GM18520 (cell line): Measurements from ENCODE around the gene MCF2L.
"Not testable (repeated sequence)": the region's sequence is repeated elsewhere in the genome, so short reads cannot be mapped to it uniquely, and the experiment has no call there.

Experiments
- ATAC-seq: cut with Tn5 transposase; IDR thresholded peaks from one replicate; pipeline ENCODE4 v1.9.1; 2021; ENCODE audit not compliant: unreplicated experiment

Gene MCF2L

DNA sequence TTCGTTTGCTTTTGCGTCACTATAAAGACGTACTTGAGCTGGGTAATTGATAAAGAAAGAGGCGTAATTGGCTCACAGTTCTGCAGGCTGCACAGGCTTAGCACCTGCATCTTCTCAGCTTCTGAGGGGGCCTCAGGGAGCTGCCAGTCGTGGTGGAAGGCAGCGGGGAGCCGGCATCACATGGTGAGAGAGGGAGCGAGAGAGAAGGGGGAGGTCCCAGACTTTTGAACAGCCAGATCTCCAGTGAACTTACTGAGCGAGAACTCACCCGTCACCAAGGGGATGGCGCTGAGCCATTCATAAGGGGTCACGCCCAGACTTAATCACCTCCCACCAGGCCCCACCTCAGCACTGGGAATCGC lies 77.8 kb downstream of the MCF2L start:
- no peak for ATAC-seq

DNA sequence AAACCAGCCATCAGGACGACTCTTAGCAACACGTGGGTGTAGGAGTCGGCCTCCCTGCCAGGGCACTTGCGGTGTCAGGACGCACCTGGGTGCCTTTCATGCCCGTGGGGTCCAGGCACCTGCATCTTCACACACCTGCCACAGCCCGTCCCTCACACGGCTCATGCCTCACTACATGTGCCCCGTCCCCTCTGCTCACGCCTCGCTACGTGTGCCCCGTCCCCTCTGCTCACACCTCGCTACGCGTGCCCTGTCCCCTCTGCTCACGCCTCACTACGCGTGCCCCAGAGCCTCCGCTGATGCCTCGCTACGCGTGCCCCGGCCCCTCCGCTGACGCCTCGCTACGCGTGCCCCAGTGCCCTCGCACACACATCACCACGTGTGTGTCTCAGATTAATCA lies 78.6 kb downstream of the MCF2L start:
- no peak for ATAC-seq

GRCh38 chr13:113048766-113049165 lies 79.8 kb downstream of the MCF2L start:
- no peak for ATAC-seq

DNA sequence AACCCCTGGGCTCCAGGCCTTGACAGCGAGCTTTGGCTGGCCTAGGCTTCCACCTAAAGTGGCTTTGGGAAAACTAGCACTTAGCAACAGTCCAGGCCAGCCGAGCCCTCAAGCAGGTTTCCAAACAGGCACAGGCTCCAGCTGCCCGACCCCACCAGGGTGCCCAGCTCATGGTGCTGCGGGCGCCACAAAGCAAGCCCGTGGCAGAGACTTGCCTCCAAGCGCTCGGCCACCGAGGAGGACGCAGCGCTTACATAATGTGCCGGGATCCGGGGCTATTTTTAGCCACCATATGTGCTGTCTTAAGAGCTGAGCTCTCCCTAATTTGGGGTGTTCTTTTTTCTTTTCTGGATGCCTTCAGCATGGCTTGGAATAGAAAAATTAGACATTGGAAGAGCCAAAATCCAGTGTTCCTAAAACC lies 80.5 kb downstream of the MCF2L start:
- no peak for ATAC-seq

DNA sequence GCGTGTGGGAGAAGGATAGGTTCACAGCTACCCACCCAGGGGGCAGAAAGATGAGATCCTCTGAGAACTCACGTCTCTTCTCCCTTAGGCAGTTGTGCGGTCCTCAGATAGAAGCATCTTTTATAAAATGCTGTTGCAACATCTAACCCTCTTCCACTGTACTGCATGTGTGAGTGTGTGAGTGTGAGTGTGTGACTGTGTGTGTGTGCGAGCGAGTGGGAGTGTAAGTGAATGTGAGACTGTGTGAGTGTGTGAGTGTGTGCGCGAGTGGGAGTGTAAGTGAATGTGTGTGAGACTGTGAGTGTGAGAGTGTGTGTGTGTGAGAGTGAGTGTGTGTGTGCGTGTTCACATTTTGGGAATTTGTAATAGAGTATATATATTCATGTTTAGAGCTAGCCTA lies 81.0 kb downstream of the MCF2L start:
- ATAC-seq = no peak

GRCh38 chr13:113050734-113051431 lies 81.9 kb downstream of the MCF2L start:
- no peak for ATAC-seq

- ATAC-seq = no peak
Observed at GRCh38 chr13:113051641-113052040, 82.6 kb downstream of the MCF2L start.

- ATAC-seq = no peak
Observed at GRCh38 chr13:113052206-113052605, 83.2 kb downstream of the MCF2L start.

DNA sequence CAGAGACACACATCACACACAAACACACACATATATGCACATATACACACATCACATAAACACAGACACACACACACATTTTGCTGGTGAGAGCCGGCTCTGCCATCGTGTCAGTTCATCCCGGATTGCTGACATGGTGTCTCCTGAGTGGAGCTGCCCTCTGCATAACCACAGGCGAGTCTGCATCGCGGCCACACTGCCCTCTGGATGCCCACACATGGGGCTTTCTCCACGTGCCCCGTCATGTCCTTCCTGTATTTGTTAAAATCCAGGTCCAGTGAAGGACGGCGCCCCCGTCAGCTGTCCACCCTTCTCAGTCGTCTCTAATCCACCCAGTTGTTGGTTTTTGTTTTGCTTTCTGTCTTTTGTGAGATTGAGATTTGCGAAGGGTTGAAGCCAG lies 84.0 kb downstream of the MCF2L start:
- ATAC-seq = no peak

DNA sequence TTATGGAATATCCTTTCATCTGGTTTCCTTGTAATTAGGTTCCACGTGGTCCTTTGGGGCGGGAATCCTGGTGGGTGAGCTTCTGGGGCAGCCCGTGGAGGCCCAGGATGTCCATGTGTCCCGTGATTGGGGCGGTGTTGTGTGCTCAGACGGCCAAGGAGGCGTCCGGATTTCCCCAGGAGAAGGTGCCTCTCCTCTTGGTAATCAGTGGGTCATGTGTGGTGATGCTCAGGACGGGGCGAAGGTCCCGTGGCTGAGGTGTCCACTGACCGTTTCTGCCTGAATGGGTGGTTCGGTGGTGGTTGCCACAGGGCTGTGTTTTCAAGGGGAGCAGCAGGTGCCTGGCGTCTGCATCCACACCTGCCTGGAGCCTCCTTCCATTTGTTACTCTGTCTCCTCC lies 84.4 kb downstream of the MCF2L start:
- no peak for ATAC-seq

DNA sequence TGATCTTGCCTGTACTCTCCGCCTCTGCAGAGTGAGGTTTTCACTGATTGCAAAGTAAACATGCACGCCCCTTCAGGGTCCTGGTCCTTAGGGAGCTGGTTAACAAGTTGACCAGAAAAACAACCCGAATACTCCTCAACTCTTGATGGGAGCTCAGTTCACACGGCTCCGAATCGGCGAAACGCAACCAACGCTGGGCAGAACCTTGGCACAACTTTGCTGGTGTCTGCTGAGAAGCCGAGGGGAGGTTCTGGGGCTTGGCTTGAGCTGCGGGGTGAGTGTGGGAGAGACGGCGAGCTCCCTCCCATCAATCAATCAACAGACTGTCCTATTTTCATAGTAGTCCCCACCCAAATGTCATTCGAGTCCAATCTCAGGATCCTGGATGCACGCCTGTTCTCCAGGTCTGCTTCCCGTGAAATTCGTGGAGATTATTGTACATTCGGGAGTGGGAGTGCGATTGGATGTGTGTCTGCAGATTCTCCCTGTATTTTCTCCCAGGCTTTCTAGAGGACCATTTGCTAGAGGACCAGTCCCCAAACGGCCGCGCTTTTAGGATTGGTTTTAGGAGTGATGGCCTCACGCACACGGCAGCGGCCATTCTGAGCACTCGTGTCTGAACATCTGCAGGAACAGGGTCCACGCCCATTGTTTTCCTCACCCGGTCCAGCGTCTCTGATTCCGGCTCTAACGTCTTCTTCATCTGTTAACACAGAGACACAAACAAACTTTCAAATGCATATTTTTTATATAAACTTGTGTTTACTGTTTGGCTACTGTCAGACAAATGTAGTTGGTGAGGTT lies 85.0 kb downstream of the MCF2L start:
- ATAC-seq = no peak

DNA sequence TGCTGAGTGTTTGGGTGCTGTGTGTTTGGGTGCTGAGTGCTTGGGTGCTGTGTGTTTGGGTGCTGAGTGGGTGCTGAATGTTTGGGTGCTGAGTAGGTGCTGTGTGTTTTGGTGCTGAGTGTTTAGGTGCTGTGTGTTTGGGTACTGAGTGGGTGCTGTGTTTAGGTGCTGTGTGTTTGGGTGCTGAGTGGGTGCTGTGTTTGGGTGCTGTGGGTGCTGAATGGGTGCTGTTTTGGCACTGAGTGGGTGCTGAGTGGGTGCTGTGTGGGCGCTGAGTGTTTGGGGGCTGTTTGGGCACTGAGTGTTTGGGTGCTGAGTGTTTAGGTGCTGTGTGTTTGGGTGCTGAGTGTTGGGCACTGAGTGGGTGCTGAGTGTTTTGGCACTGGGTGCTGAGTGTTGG lies 88.1 kb downstream of the MCF2L start:
- no peak for ATAC-seq

- ATAC-seq = not testable (repeated sequence)
Observed at GRCh38 chr13:113057559-113057958, 88.5 kb downstream of the MCF2L start.

DNA sequence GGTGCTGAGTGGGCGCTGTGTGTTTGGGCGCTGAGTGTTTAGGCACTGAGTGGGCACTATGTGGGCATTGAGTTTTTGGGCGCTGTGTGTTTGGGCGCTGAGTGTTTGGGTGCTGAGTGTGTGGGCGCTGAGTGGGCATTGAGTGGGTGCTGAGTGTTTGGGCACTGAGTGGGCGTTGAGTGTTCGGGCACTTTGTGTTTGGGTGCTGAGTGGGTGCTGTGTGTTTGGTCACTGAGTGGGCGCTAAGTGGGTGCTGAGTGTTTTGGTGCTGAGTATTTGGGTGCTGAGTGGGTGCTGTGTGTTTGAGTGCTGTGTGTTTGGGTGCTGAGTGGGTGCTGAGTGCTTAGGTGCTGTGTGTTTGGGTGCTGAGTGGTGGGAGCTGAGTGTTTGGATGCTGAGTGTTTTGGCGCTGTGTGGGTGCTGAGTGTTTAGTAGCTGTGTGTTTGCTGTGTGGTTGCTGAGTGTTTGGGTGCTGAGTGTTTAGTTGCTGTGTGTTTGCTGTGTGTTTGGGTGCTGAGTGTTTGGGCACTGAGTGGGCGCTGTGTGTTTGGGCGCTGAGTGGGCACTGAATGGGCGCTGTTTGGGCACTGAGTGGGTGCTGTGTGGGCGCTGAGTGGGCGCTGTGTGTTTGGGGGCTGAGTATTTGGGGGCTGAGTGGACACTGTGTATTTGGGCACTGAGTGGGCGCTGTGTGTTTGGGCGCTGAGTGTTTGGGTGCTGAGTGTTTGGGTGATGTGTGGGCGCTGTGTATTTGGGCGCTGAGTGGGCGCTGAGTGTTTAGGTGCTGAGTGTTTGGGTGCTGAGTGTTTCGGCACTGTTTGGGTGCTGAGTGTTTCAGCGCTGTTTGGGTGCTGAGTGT lies 89.3 kb downstream of the MCF2L start:
- no peak for ATAC-seq

DNA sequence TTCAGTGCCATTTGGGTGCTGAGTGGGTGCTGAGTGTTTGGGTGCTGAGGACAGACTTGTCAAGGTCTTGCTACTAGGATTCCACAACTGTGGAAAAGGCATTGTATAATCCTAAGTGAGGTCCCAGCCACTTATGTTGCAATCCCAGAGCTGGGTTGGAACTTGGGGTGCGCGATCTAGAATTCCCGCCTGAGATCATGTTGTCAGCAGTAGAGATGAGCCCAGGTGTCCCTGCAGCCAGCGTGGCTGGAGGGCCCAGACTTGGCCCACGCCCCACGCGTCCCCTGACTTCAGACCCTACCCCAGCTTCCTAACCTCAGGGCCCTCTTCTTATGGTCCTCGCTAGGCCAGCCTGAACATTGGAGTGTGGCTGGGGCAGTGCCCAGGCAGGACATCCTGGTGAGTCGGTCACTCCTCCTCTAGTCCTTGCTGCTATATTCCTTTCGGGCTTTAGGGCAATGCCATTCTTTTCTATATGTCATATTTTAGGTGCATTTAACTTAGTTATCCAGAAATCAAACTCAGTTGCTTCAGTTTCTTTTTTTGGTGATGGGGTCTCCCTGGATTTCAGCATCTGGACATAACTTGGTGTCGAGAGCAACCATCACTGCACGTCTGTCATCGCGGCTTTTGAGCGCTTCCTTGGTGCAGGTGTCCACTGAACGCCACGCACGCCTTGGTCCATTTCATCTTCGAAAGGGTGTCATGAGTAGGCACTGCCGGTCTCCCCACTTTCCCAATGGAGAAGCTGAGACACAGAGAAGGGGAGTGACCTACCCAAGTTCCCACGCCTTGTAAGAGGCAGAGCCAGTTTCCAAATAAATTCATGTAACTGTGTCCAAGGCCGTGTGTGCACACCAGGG lies 90.2 kb downstream of the MCF2L start:
- no peak for ATAC-seq

DNA sequence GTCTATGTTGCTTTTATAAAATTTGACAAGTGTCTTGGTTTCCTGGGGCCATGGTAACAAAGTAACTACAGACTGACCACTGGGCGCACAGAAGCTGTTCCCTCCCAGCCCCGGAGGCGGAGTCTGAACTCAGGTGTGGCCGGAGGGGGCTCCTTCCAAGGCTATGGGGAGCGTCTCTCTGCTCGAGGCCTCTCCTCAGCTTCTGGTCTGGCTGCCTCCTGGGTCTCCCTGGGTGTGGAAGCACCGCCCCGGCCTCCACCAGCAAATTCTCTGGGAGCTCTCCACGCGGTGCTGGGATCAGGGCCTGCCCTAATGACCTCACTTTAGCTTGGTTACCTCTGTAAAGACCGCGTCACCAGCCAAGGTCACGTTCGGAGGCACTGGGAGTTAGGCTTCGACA lies 90.9 kb downstream of the MCF2L start:
- ATAC-seq = no peak

DNA sequence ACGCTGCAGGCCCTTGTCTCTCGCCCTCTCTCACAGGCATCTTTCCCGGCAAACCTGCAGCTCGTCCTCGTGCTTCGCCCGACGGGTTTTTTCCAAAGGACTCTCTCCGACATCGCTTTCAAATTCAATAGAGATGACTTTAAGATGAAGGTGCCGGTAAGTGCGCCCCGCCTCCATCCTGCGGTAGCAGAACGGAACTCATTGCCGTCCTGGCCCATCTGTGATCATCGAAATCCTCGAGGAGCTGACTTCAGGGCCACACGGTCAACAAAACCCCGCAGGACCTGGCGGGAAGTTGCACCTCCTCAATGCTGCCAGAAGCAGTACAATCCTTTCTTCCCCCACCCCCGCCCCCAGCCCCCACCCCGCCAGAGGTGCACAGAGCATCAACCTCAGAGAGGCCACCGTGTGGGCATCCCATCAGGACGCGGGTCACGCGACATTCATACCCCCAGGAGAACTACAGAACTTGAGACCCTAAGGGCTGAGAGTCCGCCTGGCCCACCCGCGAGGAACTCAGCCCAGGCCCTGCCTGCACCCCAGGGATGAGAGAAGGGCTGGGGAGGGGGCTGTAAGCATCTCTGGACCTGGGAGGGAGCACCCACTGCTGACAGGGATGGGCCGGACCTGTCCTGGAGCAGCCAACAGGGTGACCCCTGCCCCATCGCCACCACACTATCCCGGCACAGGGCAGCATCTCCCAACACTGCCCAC lies 91.7 kb downstream of the MCF2L start:
- ATAC-seq = no peak

DNA sequence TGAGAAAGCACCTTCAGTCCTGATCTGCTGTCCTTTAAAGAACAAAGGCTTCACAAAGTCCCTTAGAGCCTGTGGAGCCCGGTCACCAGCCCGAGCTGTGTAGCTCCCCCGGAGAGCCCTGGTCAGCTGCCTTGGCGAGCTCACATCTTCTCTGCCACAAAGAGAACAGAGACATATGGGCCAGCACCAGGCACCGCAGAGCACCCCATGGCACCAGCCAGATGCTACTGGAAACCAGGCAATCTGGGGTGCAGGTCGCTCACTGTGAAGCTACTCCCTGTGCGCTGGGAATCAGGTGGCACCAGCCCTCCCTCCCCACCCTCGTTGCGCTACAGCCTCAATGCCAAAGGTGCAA lies 92.2 kb downstream of the MCF2L start:
- ATAC-seq = no peak

- ATAC-seq = no peak
Observed at GRCh38 chr13:113061796-113062425, 92.9 kb downstream of the MCF2L start.

DNA sequence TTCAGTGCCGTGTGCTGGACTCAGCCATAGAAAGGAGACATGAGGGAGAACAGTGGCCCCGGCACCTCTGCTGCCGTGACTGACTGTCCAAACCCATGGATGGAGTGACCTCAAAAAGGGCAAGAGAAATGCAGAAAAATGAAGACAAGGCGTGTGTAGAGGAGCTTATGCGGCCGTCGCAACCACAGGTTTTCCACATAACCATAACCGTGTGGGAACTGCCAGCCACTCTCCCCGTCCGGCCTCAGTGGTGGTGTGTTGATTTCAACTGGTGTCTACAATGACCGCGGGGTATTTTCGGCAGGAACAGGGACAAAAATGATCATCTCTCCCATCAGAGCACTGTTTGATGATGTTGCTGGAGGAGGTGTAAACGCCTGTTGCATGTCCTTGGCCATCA lies 93.7 kb downstream of the MCF2L start:
- ATAC-seq = no peak
